Skin of body (tissue), 2 donors: Measurements from ENCODE around the gene SSUH2. TPM values are rescaled to one million over a fixed set of nuclear protein-coding genes. Genes with fewer than 3 reads are reported as not detected.
"Not testable (repeated sequence)": the region's sequence is repeated elsewhere in the genome, so short reads cannot be mapped to it uniquely, and the experiment has no call there.

Source experiments
- DNase-seq: peaks from one replicate; lab custom pipeline; 2025; lab: John Stamatoyannopoulos, UW
- total RNA-seq: library from RNA; depleted of rRNA; stranded (reverse); fragments of >200 nt; gene quantifications from one replicate; pipeline ENCODE4 v1.2.3, GENCODE V29; 2014

SSUH2 gene
- total RNA-seq = 0.39 TPM

GRCh38 chr3:8644748-8645390 is at the start of gene SSUH2:
TSS of gene SSUH2 (minus strand) at chr3:8644798. CDS start at chr3:8644758, 40 bp downstream.
- no peak for DNase-seq

- DNase-seq = not testable (repeated sequence)
Observed at GRCh38 chr3:8691295-8691694, 46.7 kb upstream of the SSUH2 start.

- not testable (repeated sequence) for DNase-seq
Observed at GRCh38 chr3:8684992-8685391, 40.4 kb upstream of the SSUH2 start.

GRCh38 chr3:8682850-8683574 is 38.4 kb upstream of the SSUH2 start:
- DNase-seq = not testable (repeated sequence)

- DNase-seq = not testable (repeated sequence)
Observed at GRCh38 chr3:8681881-8682538, 37.4 kb upstream of the SSUH2 start.

GRCh38 chr3:8681349-8681748 is 36.8 kb upstream of the SSUH2 start:
- DNase-seq = no peak

GRCh38 chr3:8679817-8680553 is 35.4 kb upstream of the SSUH2 start:
- DNase-seq = not testable (repeated sequence)

- no peak for DNase-seq
Observed at GRCh38 chr3:8678751-8679150, 34.2 kb upstream of the SSUH2 start.

- not testable (repeated sequence) for DNase-seq
Observed at GRCh38 chr3:8677258-8677657, 32.7 kb upstream of the SSUH2 start.

- DNase-seq = not testable (repeated sequence)
Observed at GRCh38 chr3:8675591-8675990, 31.0 kb upstream of the SSUH2 start.

GRCh38 chr3:8673083-8673737 is 28.6 kb upstream of the SSUH2 start:
- DNase-seq = no peak

- no peak for DNase-seq
Observed at GRCh38 chr3:8669019-8669418, 24.4 kb upstream of the SSUH2 start.

GRCh38 chr3:8668216-8668615 is 23.6 kb upstream of the SSUH2 start:
- DNase-seq = no peak

GRCh38 chr3:8667463-8668091 is 23.0 kb upstream of the SSUH2 start:
- DNase-seq = no peak

- no peak for DNase-seq
Observed at GRCh38 chr3:8665407-8665896, 20.9 kb upstream of the SSUH2 start.

- DNase-seq = peak; percentile 26
Observed at GRCh38 chr3:8663177-8664061, 18.8 kb upstream of the SSUH2 start.

GRCh38 chr3:8662594-8662993 is 18.0 kb upstream of the SSUH2 start:
- DNase-seq = no peak

- DNase-seq = peak; percentile 59
Observed at GRCh38 chr3:8660175-8661118, 15.8 kb upstream of the SSUH2 start.
